IMR-90 (cell line): Measurements from ENCODE around the gene RILPL2.

Experiments
- CEBPB ChIP-seq: IDR thresholded peaks from 2 replicates; pipeline ENCODE4 v1.6.1; 2012; ENCODE audit warnings: low read depth, low read length, improper control_type of control experiment
- RAD21 ChIP-seq: IDR thresholded peaks from 2 replicates; pipeline ENCODE4 v1.6.1; 2012; ENCODE audit warnings: low read length, improper control_type of control experiment
- TF ChIP-seq, protein P1 (sequence below): conservative IDR thresholded peaks from 2 replicates; pipeline ENCODE4 v1.5.1; 2012; ENCODE audit warnings: mild to moderate bottlenecking, low read depth, low read length, improper control_type of control experiment
- TF ChIP-seq, protein P2 (sequence below): fragments of 150-350 bp; IDR thresholded peaks from 2 replicates; pipeline ENCODE4 v1.6.1; 2017; ENCODE audit warnings: mild to moderate bottlenecking, antibody characterized with exemption, low read length, low read depth

GRCh38 chr12:123384994-123385376 lies 51.5 kb downstream of the RILPL2 start:
- TF ChIP-seq, protein P1, sequence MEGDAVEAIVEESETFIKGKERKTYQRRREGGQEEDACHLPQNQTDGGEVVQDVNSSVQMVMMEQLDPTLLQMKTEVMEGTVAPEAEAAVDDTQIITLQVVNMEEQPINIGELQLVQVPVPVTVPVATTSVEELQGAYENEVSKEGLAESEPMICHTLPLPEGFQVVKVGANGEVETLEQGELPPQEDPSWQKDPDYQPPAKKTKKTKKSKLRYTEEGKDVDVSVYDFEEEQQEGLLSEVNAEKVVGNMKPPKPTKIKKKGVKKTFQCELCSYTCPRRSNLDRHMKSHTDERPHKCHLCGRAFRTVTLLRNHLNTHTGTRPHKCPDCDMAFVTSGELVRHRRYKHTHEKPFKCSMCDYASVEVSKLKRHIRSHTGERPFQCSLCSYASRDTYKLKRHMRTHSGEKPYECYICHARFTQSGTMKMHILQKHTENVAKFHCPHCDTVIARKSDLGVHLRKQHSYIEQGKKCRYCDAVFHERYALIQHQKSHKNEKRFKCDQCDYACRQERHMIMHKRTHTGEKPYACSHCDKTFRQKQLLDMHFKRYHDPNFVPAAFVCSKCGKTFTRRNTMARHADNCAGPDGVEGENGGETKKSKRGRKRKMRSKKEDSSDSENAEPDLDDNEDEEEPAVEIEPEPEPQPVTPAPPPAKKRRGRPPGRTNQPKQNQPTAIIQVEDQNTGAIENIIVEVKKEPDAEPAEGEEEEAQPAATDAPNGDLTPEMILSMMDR, result no peak
- TF ChIP-seq RAD21 (no peak), CEBPB (peak; percentile 90)
- TF ChIP-seq, protein P2, sequence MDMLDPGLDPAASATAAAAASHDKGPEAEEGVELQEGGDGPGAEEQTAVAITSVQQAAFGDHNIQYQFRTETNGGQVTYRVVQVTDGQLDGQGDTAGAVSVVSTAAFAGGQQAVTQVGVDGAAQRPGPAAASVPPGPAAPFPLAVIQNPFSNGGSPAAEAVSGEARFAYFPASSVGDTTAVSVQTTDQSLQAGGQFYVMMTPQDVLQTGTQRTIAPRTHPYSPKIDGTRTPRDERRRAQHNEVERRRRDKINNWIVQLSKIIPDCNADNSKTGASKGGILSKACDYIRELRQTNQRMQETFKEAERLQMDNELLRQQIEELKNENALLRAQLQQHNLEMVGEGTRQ, result no peak
